Gastrocnemius medialis (tissue), 4 donors: ENCODE data around the gene TRIOBP.

ENCODE experiments used
- POLR2A ChIP-seq, 2 donors: fragments of 450-650 bp; IDR thresholded peaks; one replicate each; pipeline ENCODE4 v1.6.1; 2017; ENCODE audit warnings: antibody characterized with exemption in 2 of 2, mild to moderate bottlenecking in 2 of 2, moderate library complexity in 2 of 2
- TF ChIP-seq, protein P1 (sequence below), 5 experiments: fragments of 450-650 bp in 3 of 5; fragments of 200-600 bp in 2 of 5; sonication (generic) in 2 of 5; IDR thresholded peaks in 4 of 5; conservative IDR thresholded peaks in 1 of 5; 1 replicate in 4 of 5; 2 replicates in 1 of 5; pipeline ENCODE4 v1.5.1; 2016 to 2019; ENCODE audit warnings: antibody characterized with exemption in 5 of 5, mild to moderate bottlenecking in 3 of 5, moderate library complexity in 3 of 5

- TF ChIP-seq, protein P1, sequence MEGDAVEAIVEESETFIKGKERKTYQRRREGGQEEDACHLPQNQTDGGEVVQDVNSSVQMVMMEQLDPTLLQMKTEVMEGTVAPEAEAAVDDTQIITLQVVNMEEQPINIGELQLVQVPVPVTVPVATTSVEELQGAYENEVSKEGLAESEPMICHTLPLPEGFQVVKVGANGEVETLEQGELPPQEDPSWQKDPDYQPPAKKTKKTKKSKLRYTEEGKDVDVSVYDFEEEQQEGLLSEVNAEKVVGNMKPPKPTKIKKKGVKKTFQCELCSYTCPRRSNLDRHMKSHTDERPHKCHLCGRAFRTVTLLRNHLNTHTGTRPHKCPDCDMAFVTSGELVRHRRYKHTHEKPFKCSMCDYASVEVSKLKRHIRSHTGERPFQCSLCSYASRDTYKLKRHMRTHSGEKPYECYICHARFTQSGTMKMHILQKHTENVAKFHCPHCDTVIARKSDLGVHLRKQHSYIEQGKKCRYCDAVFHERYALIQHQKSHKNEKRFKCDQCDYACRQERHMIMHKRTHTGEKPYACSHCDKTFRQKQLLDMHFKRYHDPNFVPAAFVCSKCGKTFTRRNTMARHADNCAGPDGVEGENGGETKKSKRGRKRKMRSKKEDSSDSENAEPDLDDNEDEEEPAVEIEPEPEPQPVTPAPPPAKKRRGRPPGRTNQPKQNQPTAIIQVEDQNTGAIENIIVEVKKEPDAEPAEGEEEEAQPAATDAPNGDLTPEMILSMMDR (IDR thresholded peaks at IDR 0.05 in 4 of 5, conservative IDR thresholded peaks at IDR 0.05 in 1 of 5) = no peak
- no peak for TF ChIP-seq POLR2A (IDR thresholded peaks at IDR 0.05)
These were observed 47.7 kb downstream of the TRIOBP start for GRCh38 chr22:37744589-37744988.
